Forelimb muscle (tissue), 1 donor: ENCODE measurements around the gene CALN1. TPM values are rescaled to one million over a fixed set of nuclear protein-coding genes. Genes with fewer than 3 reads are reported as not detected.

Experiments used
- DNase-seq: peaks from one replicate; pipeline ENCODE4 v3.0.0-alpha.2; 2013; ENCODE audit warnings: low read depth
- polyA plus RNA-seq: library from polyadenylated mRNA; unstranded; fragments of 120-200 nt; gene quantifications from one replicate; pipeline ENCODE4 v1.2.1, GENCODE V29; 2013; ENCODE audit not compliant: insufficient read length

CALN1 gene
- polyA plus RNA-seq, 1 donor: 1.6 TPM

DNA sequence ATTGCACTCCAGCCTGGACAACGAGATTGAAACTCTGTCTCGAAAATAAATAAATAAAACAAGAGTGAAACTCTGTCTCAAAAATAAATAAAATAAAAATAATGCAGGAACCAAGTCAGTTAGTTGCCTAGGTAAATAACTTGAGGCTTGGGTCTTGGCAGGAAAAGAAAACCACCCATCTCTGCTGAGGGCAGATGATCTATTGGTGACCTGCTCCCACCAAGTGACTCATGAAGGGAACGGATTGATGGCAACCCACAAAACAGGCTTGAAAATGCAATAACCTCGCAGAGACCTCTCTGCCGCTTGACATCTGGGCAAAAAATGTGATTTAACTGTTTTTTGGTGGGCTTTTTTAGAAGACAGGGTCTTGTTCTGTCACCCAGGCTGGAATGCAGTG lies 86.6 kb downstream of the CALN1 start:
- DNase-seq: no peak

DNA sequence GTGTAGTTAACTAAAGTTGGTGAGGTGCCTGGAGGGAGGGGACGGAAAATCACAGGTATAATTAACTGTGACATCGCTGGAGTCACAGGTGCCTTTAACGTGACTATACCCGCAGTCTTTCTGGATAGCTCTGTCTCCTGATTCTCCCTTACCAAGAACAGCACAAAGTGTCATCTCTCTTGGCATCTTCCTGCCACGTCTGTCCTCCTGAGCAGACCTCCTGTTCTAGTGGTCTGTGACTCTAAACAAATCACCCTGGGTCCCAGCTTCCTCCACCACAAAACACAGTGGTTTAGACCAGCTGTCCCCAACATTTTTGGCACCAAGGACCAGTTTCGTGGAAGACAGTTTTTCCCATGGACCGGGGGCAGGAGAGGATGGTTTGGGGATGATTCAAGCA lies 90.5 kb downstream of the CALN1 start:
- DNase-seq: no peak

DNA sequence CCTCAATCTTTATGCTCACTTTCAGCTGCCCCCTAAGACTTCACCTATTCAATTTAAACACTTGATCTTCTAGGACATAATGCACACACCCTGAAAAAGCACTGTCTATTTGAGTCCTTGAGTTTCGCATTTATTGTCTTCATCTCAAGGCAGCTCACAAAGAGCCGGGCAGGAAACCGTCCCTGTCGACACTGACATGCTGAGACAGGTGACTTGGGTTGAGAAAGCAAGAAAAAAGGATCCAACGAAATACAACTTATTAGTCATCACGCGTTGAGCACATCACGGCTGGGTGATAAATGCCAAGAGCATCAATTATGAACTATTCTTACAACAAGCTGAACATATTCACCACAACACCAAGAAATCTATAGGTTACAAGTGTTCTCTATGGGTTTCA lies 91.1 kb downstream of the CALN1 start:
- no peak for DNase-seq

DNA sequence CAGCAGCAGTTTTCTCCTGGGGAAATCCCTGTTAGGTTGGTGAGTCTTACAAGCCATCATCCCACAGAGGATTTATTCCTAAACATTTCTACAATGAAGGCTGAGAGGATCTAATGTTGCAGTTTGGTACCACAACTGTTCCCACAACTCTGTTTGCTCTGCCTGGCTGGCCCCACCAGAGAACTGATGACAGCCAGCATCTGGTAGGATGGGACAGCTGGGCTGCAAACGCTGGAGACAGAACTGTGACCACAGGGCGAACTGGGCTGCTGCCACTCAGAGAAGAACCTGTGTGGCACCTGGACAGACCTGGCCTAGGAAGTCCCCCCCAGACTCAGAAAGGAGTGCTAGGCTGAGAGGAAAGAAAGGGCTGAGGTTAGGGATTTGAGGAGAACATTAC lies 94.8 kb downstream of the CALN1 start:
- DNase-seq: no peak

DNA sequence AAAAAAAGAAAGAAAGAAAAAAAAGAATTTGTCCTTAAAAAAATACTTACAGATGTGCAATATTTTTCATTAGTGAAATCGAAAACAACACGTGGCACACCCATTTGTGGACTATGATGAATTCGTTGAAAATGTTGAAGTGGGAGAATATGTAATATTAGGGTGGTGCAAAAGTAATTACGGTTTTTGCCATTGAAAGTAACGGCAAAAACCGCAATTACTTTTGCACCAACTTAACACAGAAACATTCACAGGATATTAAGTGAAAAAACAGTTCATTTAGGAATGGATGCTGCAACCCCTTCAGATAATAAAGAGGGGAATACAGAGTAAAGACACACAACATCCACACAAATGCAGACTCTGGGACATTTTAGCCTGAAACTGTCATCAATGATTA lies 96.0 kb downstream of the CALN1 start:
- DNase-seq: no peak

DNA sequence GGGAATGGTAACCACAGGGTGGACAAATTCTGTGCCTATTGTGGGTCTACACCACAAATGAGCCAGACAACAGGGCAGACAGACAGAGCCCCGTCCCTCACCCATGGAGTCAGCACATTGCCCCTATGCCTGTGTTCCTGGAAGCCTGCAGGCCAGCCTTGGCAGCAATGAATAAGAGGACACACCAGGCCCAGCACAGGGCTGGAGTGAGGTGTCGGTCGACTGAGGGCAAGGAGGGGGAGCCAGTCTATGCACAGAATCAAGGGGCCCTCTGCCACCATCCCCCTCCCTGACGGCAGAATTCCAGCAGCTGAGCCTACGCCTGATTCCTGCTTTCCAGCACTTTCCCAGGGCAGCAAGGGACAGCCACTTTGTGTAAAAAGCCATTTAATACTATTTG lies 98.2 kb downstream of the CALN1 start:
- no peak for DNase-seq

DNA sequence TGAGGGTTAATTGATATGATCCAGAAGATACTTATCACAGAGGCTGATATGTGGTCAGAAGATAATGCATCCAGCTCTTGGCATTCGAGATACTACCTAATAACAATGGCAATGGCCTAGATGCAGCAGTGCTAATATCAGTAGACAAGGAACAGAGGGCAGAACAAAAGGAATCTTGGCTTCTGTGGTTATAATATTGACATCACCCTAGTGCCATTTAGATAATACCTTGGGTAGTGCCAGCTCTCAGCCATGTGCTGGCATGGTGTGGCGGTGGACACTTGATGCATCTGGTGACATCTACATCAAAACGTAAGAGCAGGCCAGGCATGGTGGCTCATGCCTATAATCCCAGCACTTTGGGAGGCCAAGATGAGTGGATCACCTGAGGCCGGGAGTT lies 101.8 kb downstream of the CALN1 start:
- DNase-seq: no peak

DNA sequence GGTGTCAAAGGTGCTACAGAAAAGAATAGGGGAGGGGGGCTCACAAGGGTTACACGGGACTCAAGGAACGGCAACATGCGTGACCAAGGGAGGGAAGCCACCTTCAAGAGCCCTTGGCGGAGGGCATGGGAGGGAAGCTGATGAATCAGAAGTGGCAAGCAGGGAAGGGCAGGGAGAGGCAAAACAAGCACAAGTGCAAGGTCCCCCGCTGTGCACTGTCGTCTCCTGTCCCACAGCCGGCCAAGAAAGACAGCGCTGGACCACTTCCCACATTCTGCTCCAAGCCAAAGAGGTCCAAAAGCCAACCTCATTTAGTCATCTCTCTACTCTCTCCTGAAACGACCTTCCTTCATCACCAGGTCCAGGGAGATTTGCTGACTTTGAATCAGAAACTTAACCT lies 102.7 kb downstream of the CALN1 start:
- no peak for DNase-seq

DNA sequence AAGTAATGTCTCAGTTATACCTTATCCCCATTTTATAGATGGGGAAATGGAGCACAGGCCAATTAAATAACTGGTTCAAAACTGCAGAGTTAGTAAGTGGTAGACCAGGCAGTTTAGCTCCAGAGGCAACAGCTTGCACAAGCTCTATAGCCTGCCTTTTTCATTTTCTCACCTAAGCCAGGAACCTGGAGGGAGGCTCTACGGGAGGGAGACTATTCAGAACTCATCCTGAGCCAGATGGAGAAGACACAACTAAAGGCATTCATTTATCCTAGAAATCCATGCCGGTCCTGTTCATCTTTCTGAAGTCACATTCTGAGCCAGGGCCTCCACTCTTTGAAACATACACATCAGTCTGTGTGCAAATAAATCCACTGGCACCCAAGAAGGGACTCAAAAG lies 103.2 kb downstream of the CALN1 start:
- DNase-seq: no peak

DNA sequence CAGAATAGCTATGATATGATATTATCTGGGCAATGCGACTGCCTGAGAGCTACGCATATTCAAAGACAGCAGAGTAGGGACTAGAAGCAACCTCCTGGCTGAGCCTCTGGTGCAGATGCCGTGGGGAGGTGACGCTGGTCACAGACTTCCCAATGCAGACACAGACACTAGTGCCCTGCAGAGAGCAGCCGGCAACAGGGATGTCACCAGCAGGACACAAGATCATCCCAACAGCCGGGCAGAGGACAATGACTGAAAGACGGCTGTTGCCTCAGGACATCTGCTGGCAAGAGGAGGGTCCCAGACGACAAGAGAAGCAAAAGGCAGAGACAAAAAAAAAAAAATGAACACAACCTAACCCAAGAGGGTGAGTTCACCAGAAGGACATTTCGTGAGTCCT lies 104.6 kb downstream of the CALN1 start:
- no peak for DNase-seq

DNA sequence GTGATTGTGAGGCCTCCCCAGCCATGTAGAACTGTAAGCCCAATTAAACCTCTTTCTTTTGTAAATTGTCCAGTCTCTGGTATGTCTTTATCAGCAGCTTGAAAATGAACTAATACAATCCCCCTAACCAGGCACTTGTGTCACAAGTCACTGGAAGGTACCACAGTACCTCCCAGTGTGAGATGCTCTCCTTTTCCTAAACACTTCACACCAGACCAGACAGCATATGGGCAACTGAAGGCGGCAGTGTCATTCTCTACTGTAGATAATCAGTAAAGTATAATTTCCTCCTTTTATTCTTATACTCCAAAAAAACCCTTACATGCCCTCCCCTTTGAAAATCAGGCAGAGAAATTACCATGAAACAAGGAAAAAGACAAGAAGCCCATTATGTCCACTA lies 113.2 kb downstream of the CALN1 start:
- DNase-seq: no peak

DNA sequence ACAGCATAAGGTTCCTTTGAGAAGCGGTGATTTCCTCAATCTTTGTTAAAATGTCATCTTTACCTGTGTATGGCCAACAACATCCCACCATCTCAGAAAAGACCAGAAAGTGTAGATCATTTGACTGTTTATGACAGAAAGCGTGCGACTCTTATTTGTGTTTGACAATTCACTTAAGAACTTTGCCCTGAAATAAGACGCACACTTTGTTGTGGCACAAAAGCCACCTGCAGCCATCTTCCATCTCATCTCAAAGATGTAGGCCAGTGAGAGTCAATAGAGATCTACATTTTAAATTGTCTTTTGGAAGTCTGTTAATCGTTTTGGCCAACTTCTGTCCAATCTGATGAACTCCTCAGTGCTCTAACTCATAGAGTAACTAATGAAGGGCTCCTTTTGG lies 114.0 kb downstream of the CALN1 start:
- DNase-seq: no peak

DNA sequence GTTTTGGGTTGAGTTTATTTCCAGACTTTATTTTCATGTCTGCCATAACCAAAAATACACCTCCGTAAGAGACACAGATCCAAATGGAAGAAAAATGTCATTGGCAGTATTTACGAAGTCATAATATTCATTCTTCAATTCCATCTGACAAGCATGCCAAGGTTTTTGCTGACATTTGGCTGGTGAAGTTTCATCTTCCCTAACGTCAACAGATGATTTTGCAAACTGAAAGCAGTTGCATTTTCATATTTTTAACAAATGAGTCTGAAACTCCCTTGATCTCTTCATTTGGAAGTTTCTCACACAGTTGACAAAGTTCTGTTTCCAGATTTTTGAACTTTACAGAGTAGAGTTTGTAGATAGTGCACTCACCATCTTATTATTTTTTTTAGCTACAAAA lies 114.5 kb downstream of the CALN1 start:
- no peak for DNase-seq

DNA sequence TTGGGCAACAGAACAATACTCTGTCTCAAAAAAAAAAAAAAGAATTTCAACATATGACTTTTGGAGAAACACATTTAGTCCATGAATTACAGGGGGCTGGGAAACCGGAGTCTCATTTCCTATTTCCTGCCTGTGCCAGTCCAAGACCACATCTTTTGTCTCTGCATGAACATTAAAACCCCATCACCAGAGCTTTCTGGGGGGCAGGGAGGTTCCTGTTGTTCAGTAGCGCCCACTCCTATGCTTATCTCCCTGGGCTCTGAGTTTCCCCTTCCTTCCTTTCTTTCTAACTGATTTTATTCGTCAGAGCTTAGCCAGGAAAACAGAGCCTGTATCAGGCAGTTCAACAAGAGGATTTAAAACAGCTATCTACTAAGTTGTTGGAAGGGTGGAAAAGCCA lies 119.3 kb downstream of the CALN1 start:
- no peak for DNase-seq

DNA sequence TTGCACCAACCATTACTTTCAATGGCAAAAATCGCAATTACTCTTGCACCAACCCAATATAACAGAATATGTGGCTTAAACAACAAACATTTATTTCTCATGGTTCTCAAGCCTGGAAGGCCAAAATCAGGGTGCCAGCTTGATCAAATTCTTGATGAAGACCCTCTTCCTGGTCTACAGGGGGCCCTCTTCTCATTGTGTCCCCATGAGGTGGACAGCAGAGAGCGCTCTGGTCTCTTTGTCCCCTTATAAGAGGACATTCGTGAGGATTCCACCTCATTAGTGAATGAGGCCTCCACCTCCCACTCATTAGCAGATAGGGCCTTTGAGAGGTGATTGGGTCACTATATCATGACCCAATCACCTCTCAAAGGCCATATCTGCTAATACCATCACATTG lies 120.0 kb downstream of the CALN1 start:
- DNase-seq: no peak

DNA sequence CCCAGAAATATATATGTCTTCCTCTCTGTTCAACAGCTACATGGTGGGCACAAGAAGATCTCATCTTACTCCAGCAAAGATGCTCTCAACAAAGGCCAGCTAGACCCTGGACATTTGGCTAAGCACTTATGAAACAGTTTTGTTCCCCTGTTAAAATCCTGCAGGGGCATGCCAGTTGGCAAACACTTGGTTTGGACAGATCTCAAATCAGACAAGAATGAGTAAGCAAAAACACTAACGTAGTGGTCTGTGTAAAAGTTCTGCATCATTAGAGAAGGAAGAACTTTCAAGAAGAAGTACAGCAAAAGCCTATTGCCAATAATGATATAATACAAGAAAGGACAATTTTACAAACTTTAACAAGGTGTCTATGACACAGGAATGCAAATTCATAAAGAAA lies 125.6 kb downstream of the CALN1 start:
- no peak for DNase-seq

DNA sequence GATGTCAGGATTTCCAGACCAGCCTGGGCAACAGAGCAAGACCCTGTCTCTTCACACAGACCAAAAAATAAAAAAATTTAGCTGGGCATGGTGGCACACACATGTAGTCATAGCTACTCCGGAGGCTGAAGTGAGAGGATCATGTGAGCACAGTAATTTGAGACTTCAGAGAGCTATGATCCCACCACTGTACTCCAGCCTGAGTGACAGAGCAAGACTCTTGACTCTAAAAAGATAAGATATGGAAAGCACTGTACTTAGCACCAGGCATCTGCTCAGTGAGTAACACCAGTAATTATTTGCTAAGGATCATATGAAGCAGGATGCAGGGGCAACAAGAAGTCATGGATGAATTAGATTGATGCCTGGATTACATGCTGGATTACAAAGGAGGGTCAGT lies 128.8 kb downstream of the CALN1 start:
- DNase-seq: no peak

DNA sequence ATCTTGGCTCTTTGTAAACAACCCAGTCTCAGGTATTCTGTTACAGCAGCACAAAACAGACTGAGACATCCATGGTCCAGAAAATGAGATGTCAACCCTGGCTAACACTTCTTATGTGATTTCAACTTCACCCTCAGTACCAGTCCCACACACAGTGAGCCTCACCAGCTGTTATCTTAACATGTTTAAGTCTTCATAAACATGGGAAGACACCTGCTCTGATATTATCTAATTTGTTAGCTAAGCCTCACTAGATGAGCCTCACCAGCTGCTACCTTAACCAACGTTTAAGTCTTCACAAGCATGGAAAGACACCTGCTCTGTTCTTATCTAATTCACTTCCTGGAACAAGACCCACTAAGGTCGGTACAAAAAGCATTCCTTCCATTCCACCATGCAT lies 130.8 kb downstream of the CALN1 start:
- no peak for DNase-seq

DNA sequence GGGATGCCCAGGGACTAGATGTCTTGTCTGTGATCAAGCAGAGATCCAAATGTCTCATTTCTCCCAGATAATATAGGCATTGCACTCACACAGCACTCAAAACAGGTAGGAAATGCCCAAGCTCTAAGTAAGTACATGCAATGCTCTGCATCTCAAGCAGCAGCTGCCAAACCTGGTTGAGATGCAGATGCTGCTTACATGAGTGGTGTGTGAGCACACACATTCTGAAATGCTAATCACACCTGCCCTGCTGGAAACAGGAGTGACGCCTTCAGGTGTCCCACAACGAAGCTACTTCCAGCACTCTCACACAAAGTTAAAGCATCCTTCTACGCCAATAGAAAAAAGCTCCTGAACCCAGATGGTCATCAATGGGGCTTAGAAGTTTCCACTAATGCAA lies 132.9 kb downstream of the CALN1 start:
- no peak for DNase-seq

DNA sequence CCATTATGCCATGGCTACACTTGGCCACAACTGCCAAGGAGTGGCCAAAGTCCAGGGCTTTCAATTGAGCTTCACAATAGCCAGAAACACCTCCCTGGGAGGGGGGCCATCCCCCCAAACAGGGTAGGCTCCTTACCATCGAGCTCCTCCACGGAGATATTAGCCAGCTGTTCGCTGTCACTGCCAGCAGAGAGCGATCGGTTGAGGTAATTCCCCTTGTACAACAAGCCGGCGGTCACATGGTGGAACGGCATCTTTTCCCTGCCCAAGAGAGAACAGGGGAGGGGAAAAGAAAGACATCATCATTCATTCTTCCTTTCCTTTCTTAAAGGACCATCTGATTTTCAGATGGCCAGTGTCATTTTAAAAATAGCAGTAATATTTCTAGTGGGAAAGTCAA lies 133.6 kb downstream of the CALN1 start:
- DNase-seq: no peak

DNA sequence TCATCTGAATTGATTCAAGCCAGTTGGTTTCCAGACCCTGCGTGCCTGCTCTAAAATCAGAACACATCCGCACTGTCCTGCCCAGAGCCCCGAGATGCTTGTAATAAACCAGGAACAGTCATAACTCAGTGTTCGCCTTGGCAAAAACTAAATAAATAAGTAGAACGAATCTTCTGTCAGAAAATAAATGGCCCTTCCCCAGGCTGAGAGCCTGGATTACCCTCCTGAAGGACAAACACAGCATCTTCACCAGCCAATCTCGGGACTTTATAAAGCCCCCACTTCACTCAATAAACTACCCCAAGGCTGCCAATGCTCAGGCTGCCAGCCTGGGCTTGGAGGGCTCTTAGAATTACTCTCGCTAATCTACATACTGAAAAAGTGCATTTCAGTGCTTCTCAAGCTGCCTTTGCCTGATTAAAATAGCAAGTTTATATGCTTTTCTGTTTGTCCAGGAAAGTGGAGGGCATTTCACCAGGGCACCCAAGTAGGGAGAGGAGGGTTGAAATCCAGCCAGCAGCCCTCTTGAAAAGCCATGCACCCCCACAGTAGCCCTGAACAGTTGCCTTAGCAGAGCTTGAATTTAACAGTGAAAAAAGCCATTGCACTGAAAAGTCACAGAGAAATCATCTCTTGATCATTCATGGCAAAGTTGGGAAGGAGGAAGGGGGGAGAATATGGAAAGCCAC lies 136.6 kb downstream of the CALN1 start:
- no peak for DNase-seq

DNA sequence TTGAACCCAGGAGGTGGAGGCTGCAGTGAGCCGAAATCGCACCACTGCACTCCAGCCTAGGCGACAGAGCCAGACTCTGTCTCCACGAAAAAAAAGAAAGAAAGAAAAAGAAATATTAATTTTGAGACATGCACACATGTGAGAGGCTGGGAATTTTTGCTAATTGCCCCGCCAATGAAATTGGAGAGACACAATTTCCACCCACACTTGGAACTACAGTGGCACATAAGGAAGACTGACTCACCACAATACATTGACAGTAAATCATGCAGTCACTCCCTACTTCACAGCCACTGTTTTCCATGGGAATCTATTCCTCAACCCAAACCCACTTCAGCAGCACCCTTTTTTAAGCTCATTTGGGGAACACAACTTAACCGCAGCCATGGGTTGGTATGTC lies 139.7 kb downstream of the CALN1 start:
- no peak for DNase-seq

DNA sequence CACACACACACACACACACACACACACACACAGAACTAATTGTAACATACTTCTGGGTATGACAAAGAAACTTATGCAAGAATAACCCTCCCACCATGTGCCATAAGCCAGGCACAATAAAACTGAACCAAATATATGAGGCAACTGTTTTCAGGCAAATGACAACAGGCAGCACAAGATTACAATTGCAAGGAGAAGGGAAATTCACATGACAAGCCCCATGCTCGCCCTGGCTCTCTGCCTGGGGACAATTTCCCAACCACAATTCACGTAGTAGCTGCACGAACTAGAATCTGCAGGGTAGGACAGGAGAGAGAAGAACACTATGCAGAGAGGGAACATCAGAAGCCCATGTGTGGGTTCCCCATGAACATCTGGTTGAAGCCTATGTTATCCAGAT lies 143.3 kb downstream of the CALN1 start:
- DNase-seq: no peak

DNA sequence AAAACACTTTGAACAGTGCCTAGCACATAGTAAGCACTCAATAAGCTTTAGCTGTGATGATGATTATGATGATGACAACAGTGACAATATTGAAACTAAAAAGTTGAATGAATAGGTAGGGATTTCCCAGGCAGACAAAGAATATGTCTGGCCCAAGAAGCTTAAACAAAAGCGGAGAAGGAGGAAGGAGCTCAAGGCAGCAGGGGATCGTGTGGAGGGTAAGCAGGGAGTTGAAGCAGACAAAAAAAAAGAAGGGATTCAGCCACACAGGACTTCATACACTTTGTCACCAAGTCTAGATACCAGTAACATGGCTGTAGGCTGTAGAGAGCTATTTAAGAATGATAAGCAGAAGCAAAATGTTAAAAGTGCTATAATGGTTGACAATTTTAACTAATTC lies 144.0 kb downstream of the CALN1 start:
- no peak for DNase-seq
